Neural cell (in vitro differentiated cells): Measurements from ENCODE around the gene FN3K. TPM values are rescaled to one million over a fixed set of nuclear protein-coding genes. Genes with fewer than 3 reads are reported as not detected.

Experiments
- H2AFZ ChIP-seq: fragments of 200-600, 300-800 bp; sonication (generic), shearing (Covaris generic); 2 replicates; pipeline ENCODE4 v1.6.0; 2014; ENCODE audit warnings: low read depth, mild to moderate bottlenecking, antibody characterized with exemption, low read length, moderate library complexity
- H3F3A ChIP-seq: fragments of 200-600 bp; shearing (Covaris generic); 2 replicates; pipeline ENCODE4 v1.6.1; 2016; ENCODE audit warnings: mild to moderate bottlenecking, moderate library complexity, mixed read lengths, antibody characterized with exemption, low read length; ENCODE audit not compliant: insufficient read depth, poor library complexity, severe bottlenecking
- H3K27ac ChIP-seq: fragments of 200-600, 300-800 bp; sonication (generic), shearing (Covaris generic); 2 replicates; pipeline ENCODE4 v1.5.1; 2014; ENCODE audit warnings: mild to moderate bottlenecking, low read length, moderate library complexity
- H3K27me3 ChIP-seq: fragments of 300-800, 200-600 bp; sonication (generic), shearing (Covaris generic); 2 replicates; pipeline ENCODE4 v1.6.0; 2014; ENCODE audit warnings: mild to moderate bottlenecking, low read depth, low read length, moderate library complexity; ENCODE audit not compliant: insufficient read depth
- H3K36me3 ChIP-seq: fragments of 300-800, 200-600 bp; sonication (generic), shearing (Covaris generic); 2 replicates; pipeline ENCODE4 v1.5.1; 2014; ENCODE audit warnings: mild to moderate bottlenecking, antibody characterized with exemption, low read length, moderate library complexity; ENCODE audit not compliant: insufficient read depth
- H3K4me2 ChIP-seq: fragments of 300-800, 200-600 bp; sonication (generic), shearing (Covaris generic); 2 replicates; pipeline ENCODE4 v1.6.0; 2014; ENCODE audit warnings: mild to moderate bottlenecking, low read length
- H3K4me3 ChIP-seq: fragments of 300-800, 200-600 bp; sonication (generic), shearing (Covaris generic); 2 replicates; pipeline ENCODE4 v1.5.1; 2014; ENCODE audit warnings: mild to moderate bottlenecking, low read length, moderate library complexity
- H3K79me2 ChIP-seq: fragments of 200-600 bp; shearing (Covaris generic); replicated peaks from 2 replicates; pipeline ENCODE4 v1.6.0; 2014; ENCODE audit warnings: mild to moderate bottlenecking, low read length, moderate library complexity; ENCODE audit not compliant: insufficient read depth
- H3K9ac ChIP-seq: fragments of 300-800, 200-600 bp; sonication (generic), shearing (Covaris generic); 2 replicates; pipeline ENCODE4 v1.6.1; 2016; ENCODE audit warnings: mild to moderate bottlenecking, low read length, mixed read lengths
- H3K9me2 ChIP-seq: fragments of 200-600 bp; shearing (Covaris generic); 2 replicates; pipeline ENCODE4 v1.6.1; 2016; ENCODE audit warnings: mild to moderate bottlenecking, low read length, mixed read lengths; ENCODE audit not compliant: insufficient read depth
- H3K9me3 ChIP-seq: fragments of 200-600, 300-800 bp; sonication (generic), shearing (Covaris generic); 2 replicates; pipeline ENCODE4 v1.6.1; 2016; ENCODE audit warnings: mild to moderate bottlenecking, mixed run types, low read length, moderate library complexity, mixed read lengths
- H4K20me1 ChIP-seq: fragments of 200-600 bp; shearing (Covaris generic); 2 replicates; pipeline ENCODE4 v1.6.1; 2016; ENCODE audit warnings: mild to moderate bottlenecking, mixed run types; ENCODE audit not compliant: insufficient read depth
- EP300 ChIP-seq: fragments of 450-650 bp; conservative IDR thresholded peaks from 2 replicates; pipeline ENCODE4 v1.6.1; 2014; ENCODE audit warnings: antibody characterized with exemption, mild to moderate bottlenecking, moderate library complexity; ENCODE audit not compliant: poor library complexity, severe bottlenecking
- EZH2 ChIP-seq: fragments of 200-600, 300-800 bp; shearing (Covaris generic), sonication (generic); IDR thresholded peaks from 2 replicates; pipeline ENCODE4 v1.6.1; 2014; ENCODE audit warnings: antibody characterized with exemption, low read length, borderline replicate concordance, mild to moderate bottlenecking; ENCODE audit not compliant: insufficient read depth, poor library complexity, severe bottlenecking
- MXI1 ChIP-seq: fragments of 450-650 bp; conservative IDR thresholded peaks from 2 replicates; pipeline ENCODE4 v1.6.1; 2014; ENCODE audit warnings: antibody characterized with exemption, mild to moderate bottlenecking; ENCODE audit not compliant: poor library complexity, severe bottlenecking
- POLR2AphosphoS5 ChIP-seq: IDR thresholded peaks from 2 replicates; pipeline ENCODE4 v1.6.1; 2012
- RAD21 ChIP-seq: fragments of 450-650 bp; conservative IDR thresholded peaks from 2 replicates; pipeline ENCODE4 v1.6.1; 2014; ENCODE audit warnings: antibody characterized with exemption, mild to moderate bottlenecking, moderate library complexity
- SMC3 ChIP-seq: fragments of 450-650 bp; conservative IDR thresholded peaks from 2 replicates; pipeline ENCODE4 v1.6.1; 2014; ENCODE audit warnings: antibody characterized with exemption, mild to moderate bottlenecking, moderate library complexity; ENCODE audit not compliant: poor library complexity
- TAF1 ChIP-seq: IDR thresholded peaks from 2 replicates; pipeline ENCODE4 v1.6.1; 2012; ENCODE audit warnings: low read depth
- polyA plus RNA-seq: library from polyadenylated mRNA; depleted of rRNA; stranded (reverse); fragments of >200 nt; gene quantifications from 2 replicates; pipeline ENCODE4 v1.2.3, GENCODE V29; 2014
- TF ChIP-seq, protein P1 (sequence below): IDR thresholded peaks from 2 replicates; pipeline ENCODE4 v1.6.1; 2012; ENCODE audit warnings: borderline replicate concordance
- TF ChIP-seq, protein P2 (sequence below): fragments of 450-650 bp; IDR thresholded peaks from 2 replicates; pipeline ENCODE4 v1.5.1; 2014; ENCODE audit warnings: antibody characterized with exemption, mild to moderate bottlenecking, moderate library complexity; ENCODE audit not compliant: poor library complexity, severe bottlenecking

Gene FN3K
- polyA plus RNA-seq, 1 donor from 2014 or later, result 6.0 TPM

DNA sequence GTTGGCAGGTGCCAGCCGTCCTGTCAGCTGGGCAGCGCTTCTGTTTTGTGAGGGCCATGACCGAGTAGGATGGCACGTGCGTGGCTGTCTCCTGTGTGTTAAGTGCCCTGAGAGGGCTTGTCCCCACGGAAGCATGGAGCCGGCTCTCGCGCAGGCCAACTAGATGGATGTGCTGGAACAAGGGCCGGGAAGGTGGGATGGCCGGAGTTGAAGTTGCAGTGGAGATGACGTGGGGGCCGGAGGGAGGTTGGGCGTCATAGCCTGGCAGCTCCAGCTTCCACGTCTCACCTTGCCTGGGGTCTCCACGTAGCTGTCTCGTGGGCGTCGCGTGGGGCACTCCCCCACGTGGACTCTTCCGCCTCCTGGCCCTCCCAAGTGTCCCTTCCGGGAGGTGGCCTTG lies 44.1 kb downstream of the FN3K start:
- Histone ChIP-seq H3K36me3 (no peaks in the 10 kb centered on the region), H4K20me1 (no peaks in the 10 kb centered on the region), H3K9ac (no peak overlapping the region), H3K27me3 (no peaks in the 10 kb centered on the region), H3K27ac (no peak overlapping the region), H3K79me2 (no peaks in the 10 kb centered on the region), H3K9me3 (no peaks in the 10 kb centered on the region), H3F3A (no peaks in the 10 kb centered on the region), H3K9me2 (no peaks in the 10 kb centered on the region), H3K4me2 (no peak overlapping the region), H3K4me3 (no peak overlapping the region), H2AFZ (no peak overlapping the region)
- TF ChIP-seq SMC3 (no peak), TAF1 (no peak), MXI1 (no peak), RAD21 (no peak), EZH2 (no peak), POLR2AphosphoS5 (no peak), EP300 (no peak)
- TF ChIP-seq, protein P1, sequence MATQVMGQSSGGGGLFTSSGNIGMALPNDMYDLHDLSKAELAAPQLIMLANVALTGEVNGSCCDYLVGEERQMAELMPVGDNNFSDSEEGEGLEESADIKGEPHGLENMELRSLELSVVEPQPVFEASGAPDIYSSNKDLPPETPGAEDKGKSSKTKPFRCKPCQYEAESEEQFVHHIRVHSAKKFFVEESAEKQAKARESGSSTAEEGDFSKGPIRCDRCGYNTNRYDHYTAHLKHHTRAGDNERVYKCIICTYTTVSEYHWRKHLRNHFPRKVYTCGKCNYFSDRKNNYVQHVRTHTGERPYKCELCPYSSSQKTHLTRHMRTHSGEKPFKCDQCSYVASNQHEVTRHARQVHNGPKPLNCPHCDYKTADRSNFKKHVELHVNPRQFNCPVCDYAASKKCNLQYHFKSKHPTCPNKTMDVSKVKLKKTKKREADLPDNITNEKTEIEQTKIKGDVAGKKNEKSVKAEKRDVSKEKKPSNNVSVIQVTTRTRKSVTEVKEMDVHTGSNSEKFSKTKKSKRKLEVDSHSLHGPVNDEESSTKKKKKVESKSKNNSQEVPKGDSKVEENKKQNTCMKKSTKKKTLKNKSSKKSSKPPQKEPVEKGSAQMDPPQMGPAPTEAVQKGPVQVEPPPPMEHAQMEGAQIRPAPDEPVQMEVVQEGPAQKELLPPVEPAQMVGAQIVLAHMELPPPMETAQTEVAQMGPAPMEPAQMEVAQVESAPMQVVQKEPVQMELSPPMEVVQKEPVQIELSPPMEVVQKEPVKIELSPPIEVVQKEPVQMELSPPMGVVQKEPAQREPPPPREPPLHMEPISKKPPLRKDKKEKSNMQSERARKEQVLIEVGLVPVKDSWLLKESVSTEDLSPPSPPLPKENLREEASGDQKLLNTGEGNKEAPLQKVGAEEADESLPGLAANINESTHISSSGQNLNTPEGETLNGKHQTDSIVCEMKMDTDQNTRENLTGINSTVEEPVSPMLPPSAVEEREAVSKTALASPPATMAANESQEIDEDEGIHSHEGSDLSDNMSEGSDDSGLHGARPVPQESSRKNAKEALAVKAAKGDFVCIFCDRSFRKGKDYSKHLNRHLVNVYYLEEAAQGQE, result no peak
- TF ChIP-seq, protein P2, sequence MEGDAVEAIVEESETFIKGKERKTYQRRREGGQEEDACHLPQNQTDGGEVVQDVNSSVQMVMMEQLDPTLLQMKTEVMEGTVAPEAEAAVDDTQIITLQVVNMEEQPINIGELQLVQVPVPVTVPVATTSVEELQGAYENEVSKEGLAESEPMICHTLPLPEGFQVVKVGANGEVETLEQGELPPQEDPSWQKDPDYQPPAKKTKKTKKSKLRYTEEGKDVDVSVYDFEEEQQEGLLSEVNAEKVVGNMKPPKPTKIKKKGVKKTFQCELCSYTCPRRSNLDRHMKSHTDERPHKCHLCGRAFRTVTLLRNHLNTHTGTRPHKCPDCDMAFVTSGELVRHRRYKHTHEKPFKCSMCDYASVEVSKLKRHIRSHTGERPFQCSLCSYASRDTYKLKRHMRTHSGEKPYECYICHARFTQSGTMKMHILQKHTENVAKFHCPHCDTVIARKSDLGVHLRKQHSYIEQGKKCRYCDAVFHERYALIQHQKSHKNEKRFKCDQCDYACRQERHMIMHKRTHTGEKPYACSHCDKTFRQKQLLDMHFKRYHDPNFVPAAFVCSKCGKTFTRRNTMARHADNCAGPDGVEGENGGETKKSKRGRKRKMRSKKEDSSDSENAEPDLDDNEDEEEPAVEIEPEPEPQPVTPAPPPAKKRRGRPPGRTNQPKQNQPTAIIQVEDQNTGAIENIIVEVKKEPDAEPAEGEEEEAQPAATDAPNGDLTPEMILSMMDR, result no peak

DNA sequence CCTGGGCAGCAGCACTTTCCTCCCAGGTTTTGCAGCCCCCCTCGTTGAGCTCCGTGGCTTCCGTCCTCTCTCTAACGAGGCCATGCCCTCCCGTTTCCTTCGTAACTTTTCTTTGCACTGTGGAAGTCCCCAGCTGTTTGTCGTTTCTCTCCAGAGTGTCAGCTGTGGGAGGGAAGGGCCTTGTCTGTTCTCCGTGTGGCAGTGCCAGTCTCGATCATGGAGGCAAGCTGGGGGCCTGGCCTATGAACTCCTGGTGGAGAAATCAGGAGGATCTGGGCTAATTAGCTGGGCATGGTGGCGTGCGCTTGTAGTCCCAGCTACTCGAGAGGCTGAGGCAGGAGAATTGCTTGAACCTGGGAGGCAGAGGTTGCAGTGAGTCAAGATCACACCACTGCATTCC lies 44.8 kb downstream of the FN3K start:
- H3K4me3 ChIP-seq, result no peak overlapping the region
- no peaks in the 10 kb centered on the region for H3K79me2 ChIP-seq
- no peak overlapping the region for H3K27ac ChIP-seq
- no peak overlapping the region for H3K9ac ChIP-seq
- no peaks in the 10 kb centered on the region for H3K27me3 ChIP-seq
- no peak for TF ChIP-seq TAF1
- no peak for TF ChIP-seq EZH2
- no peak for TF ChIP-seq EP300
- TF ChIP-seq, protein P2, result no peak
- TF ChIP-seq, protein P1, result no peak
- TF ChIP-seq SMC3, result no peak
- no peak for TF ChIP-seq RAD21
- no peak for TF ChIP-seq MXI1
- no peak for TF ChIP-seq POLR2AphosphoS5
- no peak overlapping the region for H2AFZ ChIP-seq
- H3K9me2 ChIP-seq, result no peaks in the 10 kb centered on the region
- no peaks in the 10 kb centered on the region for H3K36me3 ChIP-seq
- no peak overlapping the region for H3K4me2 ChIP-seq
- no peaks in the 10 kb centered on the region for H3K9me3 ChIP-seq
- no peaks in the 10 kb centered on the region for H3F3A ChIP-seq
- no peaks in the 10 kb centered on the region for H4K20me1 ChIP-seq
